ENCODE results near the gene GAPT. TPM values are rescaled to one million over a fixed set of nuclear protein-coding genes. Genes with fewer than 3 reads are reported as not detected.

GAPT gene
- polyA plus RNA-seq, 1 donor from 2014 or later, result not detected

GRCh38 chr5:58503390-58504046 lies 12.3 kb downstream of the GAPT start:
- Histone ChIP-seq H2AFZ (ENCODE audit: low read depth, low read length) (no peak overlapping the region), H3K36me3 (ENCODE audit: insufficient read depth, low read length) (no peaks in the 10 kb centered on the region), H3K9me3 (ENCODE audit: low read length) (no peaks in the 10 kb centered on the region), H3K4me2 (ENCODE audit: low read length) (peak overlapping the region; percentile 23), H3K9me2 (ENCODE audit: insufficient read depth, low read length) (no peaks in the 10 kb centered on the region), H3K27me3 (ENCODE audit: insufficient read depth, low read depth, low read length) (no peaks in the 10 kb centered on the region), H3K4me3 (ENCODE audit: low read length) (peak overlapping the region; percentile 8), H4K20me1 (ENCODE audit: insufficient read depth) (no peaks in the 10 kb centered on the region), H3K27ac (ENCODE audit: low read length) (peak overlapping the region; percentile 3), H3K9ac (ENCODE audit: low read length) (no peak overlapping the region), H3K79me2 (replicated peaks; ENCODE audit: insufficient read depth, low read length) (no peaks in the 10 kb centered on the region), H3F3A (ENCODE audit: insufficient read depth, low read length, poor library complexity, severe bottlenecking) (no peaks in the 10 kb centered on the region)
- no peak for TF ChIP-seq EZH2 (IDR thresholded peaks at IDR 0.05; ENCODE audit: borderline replicate concordance, insufficient read depth, low read length, poor library complexity, severe bottlenecking)

GRCh38 chr5:58504766-58505165 lies 13.5 kb downstream of the GAPT start:
- no peaks in the 10 kb centered on the region for H3K36me3 ChIP-seq (ENCODE audit: insufficient read depth, low read length)
- no peak overlapping the region for H3K4me3 ChIP-seq (ENCODE audit: low read length)

More at GRCh38 chr5:58504766-58505165, 13.5 kb downstream of the GAPT start:
- no peak overlapping the region for H3K27ac ChIP-seq (ENCODE audit: low read length)
- H3K9me2 ChIP-seq (ENCODE audit: insufficient read depth, low read length), result no peaks in the 10 kb centered on the region
- H3F3A ChIP-seq (ENCODE audit: insufficient read depth, low read length, poor library complexity, severe bottlenecking), result no peaks in the 10 kb centered on the region
- H3K27me3 ChIP-seq (ENCODE audit: insufficient read depth, low read depth, low read length), result no peaks in the 10 kb centered on the region
- H3K4me2 ChIP-seq (ENCODE audit: low read length), result no peak overlapping the region
- H2AFZ ChIP-seq (ENCODE audit: low read depth, low read length), result no peak overlapping the region
- no peaks in the 10 kb centered on the region for H4K20me1 ChIP-seq (ENCODE audit: insufficient read depth)
- H3K79me2 ChIP-seq (replicated peaks; ENCODE audit: insufficient read depth, low read length), result no peaks in the 10 kb centered on the region
- H3K9me3 ChIP-seq (ENCODE audit: low read length), result no peaks in the 10 kb centered on the region
- TF ChIP-seq SMC3 (conservative IDR thresholded peaks at IDR 0.05; ENCODE audit: poor library complexity), result no peak
- no peak for TF ChIP-seq POLR2AphosphoS5 (IDR thresholded peaks at IDR 0.05)
- no peak for TF ChIP-seq EZH2 (IDR thresholded peaks at IDR 0.05; ENCODE audit: borderline replicate concordance, insufficient read depth, low read length, poor library complexity, severe bottlenecking)
- no peak for TF ChIP-seq CTCF (IDR thresholded peaks at IDR 0.05; ENCODE audit: poor library complexity, severe bottlenecking)
- no peak for TF ChIP-seq EP300 (conservative IDR thresholded peaks at IDR 0.05; ENCODE audit: poor library complexity, severe bottlenecking)
- TF ChIP-seq TAF1 (IDR thresholded peaks at IDR 0.05; ENCODE audit: low read depth), result no peak
- no peak for TF ChIP-seq RAD21 (conservative IDR thresholded peaks at IDR 0.05)
- TF ChIP-seq MXI1 (conservative IDR thresholded peaks at IDR 0.05; ENCODE audit: poor library complexity, severe bottlenecking), result no peak
- no peak for TF ChIP-seq REST (IDR thresholded peaks at IDR 0.05; ENCODE audit: borderline replicate concordance)
- no peak overlapping the region for H3K9ac ChIP-seq (ENCODE audit: low read length)

Measured in neural cell (in vitro differentiated cells).